KMS-11 (cell line): ENCODE results near the gene UPF1.

Source experiments
- H2AFZ ChIP-seq: fragments of 200-600 bp; sonication (generic); 2 replicates; pipeline ENCODE4 v1.6.1; 2016; ENCODE audit warnings: antibody characterized with exemption, mixed run types, low read depth
- H3K27ac ChIP-seq: fragments of 200-600 bp; sonication (generic); 2 replicates; pipeline ENCODE4 v1.6.1; 2016; ENCODE audit warnings: mild to moderate bottlenecking, mixed run types
- H3K27me3 ChIP-seq: fragments of 200-600 bp; sonication (generic); 2 replicates; pipeline ENCODE4 v1.6.1; 2017; ENCODE audit warnings: mild to moderate bottlenecking, low read depth, mixed run types, moderate library complexity; ENCODE audit not compliant: insufficient read depth
- H3K36me3 ChIP-seq: fragments of 200-600 bp; sonication (generic); 2 replicates; pipeline ENCODE4 v1.6.1; 2017; ENCODE audit warnings: mild to moderate bottlenecking, mixed run types; ENCODE audit not compliant: insufficient read depth
- H3K4me1 ChIP-seq: fragments of 200-600 bp; sonication (generic); 2 replicates; pipeline ENCODE4 v1.6.1; 2016; ENCODE audit warnings: mild to moderate bottlenecking, low read depth, mixed run types; ENCODE audit not compliant: poor library complexity, severe bottlenecking
- H3K4me2 ChIP-seq: fragments of 200-600 bp; sonication (generic); 2 replicates; pipeline ENCODE4 v1.7.0; 2016; ENCODE audit warnings: mild to moderate bottlenecking, mixed run types
- H3K4me3 ChIP-seq: fragments of 200-600 bp; sonication (generic); IDR thresholded peaks from 2 replicates; pipeline ENCODE4 v1.6.1; 2017; ENCODE audit warnings: low read depth, low read length, mixed read lengths; ENCODE audit not compliant: insufficient read depth
- H3K79me2 ChIP-seq: fragments of 200-600 bp; sonication (generic); 2 replicates; pipeline ENCODE4 v1.6.1; 2016; ENCODE audit warnings: low read depth, mixed run types; ENCODE audit not compliant: insufficient read depth
- H3K9ac ChIP-seq: fragments of 200-600 bp; sonication (generic); 2 replicates; pipeline ENCODE4 v1.6.1; 2016; ENCODE audit warnings: mild to moderate bottlenecking, mixed run types
- H4K20me1 ChIP-seq: fragments of 200-600 bp; sonication (generic); 2 replicates; pipeline ENCODE4 v1.6.1; 2016; ENCODE audit warnings: mild to moderate bottlenecking, mixed run types; ENCODE audit not compliant: insufficient read depth
- TF ChIP-seq, protein P1 (sequence below): fragments of 200-600 bp; sonication (generic); conservative IDR thresholded peaks from 2 replicates; pipeline ENCODE4 v1.6.1; 2017; ENCODE audit warnings: low read depth, mild to moderate bottlenecking, antibody characterized with exemption, low read length, moderate library complexity, mixed read lengths

The UPF1 gene

GRCh38 chr19:18848878-18849661, 17.3 kb downstream of the UPF1 start:
- H3K4me1 ChIP-seq, result peaks cover 61% of the 10 kb centered on the region
- peak overlapping the region; percentile 33; the same call in 1 of the 2 replicates for H3K4me2 ChIP-seq
- TF ChIP-seq, protein P1, sequence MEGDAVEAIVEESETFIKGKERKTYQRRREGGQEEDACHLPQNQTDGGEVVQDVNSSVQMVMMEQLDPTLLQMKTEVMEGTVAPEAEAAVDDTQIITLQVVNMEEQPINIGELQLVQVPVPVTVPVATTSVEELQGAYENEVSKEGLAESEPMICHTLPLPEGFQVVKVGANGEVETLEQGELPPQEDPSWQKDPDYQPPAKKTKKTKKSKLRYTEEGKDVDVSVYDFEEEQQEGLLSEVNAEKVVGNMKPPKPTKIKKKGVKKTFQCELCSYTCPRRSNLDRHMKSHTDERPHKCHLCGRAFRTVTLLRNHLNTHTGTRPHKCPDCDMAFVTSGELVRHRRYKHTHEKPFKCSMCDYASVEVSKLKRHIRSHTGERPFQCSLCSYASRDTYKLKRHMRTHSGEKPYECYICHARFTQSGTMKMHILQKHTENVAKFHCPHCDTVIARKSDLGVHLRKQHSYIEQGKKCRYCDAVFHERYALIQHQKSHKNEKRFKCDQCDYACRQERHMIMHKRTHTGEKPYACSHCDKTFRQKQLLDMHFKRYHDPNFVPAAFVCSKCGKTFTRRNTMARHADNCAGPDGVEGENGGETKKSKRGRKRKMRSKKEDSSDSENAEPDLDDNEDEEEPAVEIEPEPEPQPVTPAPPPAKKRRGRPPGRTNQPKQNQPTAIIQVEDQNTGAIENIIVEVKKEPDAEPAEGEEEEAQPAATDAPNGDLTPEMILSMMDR, result no peak
- no peak overlapping the region for H2AFZ ChIP-seq
- peaks cover 55% of the 10 kb centered on the region for H3K79me2 ChIP-seq
- H3K4me3 ChIP-seq, result no peak overlapping the region
- no peak overlapping the region for H3K27ac ChIP-seq
- peaks cover 57% of the 10 kb centered on the region for H4K20me1 ChIP-seq
- H3K36me3 ChIP-seq, result no peaks in the 10 kb centered on the region; the same call in 1 of the 2 replicates
- no peaks in the 10 kb centered on the region for H3K27me3 ChIP-seq
- no peak overlapping the region for H3K9ac ChIP-seq

DNA sequence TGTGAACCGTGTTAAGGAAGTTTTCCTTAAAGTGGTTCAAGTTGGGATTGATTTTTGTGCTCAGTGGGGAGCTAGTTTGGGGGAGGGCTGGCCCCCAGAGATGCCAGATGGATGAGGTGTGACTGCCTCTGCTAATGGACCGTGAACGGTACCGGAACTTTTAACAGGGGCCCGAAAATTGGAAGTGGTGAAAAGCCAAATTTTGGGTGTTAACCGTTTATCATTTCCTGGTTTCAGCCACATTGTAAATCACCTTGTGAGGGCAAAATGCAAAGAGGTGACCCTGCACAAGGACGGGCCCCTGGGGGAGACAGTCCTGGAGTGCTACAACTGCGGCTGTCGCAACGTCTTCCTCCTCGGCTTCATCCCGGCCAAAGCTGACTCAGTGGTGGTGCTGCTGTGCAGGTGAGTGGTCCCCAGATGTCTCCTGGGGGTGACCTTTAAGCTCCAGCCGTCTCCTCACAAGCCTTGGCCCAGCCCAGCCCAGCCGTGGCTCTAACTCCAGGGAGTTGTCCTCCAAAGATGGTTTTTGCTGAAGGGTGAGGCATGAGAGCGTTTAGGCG, 18.2 kb downstream of the UPF1 start:
- no peaks in the 10 kb centered on the region; the same call in 1 of the 2 replicates for H3K36me3 ChIP-seq
- peaks cover 46% of the 10 kb centered on the region for H3K79me2 ChIP-seq
- no peak overlapping the region for H3K27ac ChIP-seq
- H3K4me1 ChIP-seq, result peaks cover 53% of the 10 kb centered on the region
- TF ChIP-seq, protein P1, result no peak
- no peak overlapping the region for H3K4me3 ChIP-seq
- no peak overlapping the region for H2AFZ ChIP-seq
- no peaks in the 10 kb centered on the region for H3K27me3 ChIP-seq
- no peak overlapping the region for H3K9ac ChIP-seq
- H4K20me1 ChIP-seq, result peaks cover 49% of the 10 kb centered on the region
- H3K4me2 ChIP-seq, result peak overlapping the region; percentile 33; the same call in 1 of the 2 replicates

DNA sequence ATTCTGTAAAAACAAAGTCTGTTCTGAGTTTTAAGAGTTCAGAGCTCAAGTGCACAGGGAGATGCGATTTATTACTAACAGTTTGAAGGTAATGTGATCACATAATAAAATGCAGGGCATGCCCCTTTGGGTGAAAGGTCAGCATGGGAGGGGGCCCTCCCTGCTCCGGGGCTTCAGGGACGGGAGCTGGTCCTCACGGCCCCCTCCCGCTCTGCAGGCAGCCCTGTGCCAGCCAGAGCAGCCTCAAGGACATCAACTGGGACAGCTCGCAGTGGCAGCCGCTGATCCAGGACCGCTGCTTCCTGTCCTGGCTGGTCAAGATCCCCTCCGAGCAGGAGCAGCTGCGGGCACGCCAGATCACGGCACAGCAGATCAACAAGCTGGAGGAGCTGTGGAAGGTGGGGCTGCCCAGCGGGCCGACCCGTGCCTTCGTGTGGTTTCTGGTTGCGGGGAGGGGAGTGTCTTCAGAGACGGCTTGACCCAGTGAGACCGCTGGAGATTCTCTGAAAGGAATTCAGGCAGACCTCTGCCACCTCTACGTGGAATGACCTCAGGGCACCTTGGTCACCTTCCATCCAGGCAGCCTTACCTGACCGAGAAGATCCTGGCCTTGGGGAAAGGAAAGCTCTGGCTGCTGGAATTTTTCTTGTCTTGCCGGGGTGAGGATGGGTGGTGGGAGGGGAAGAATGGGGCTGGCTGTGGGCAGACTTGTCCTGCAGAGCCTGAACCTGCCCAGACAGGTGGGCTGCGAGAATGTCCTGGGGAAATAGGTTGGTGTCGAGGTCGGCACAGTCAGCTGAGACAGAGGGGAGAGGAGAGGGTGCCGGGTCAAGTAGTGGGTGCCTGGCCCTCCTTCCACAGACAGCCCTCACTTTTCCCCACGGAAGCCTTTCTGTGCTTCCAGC, 19.0 kb downstream of the UPF1 start:
- Histone ChIP-seq H3K4me1 (peaks cover 45% of the 10 kb centered on the region), H3K4me3 (no peak overlapping the region), H3K79me2 (peaks cover 38% of the 10 kb centered on the region; the same call in 1 of the 2 replicates), H3K27ac (no peak overlapping the region), H4K20me1 (peaks cover 41% of the 10 kb centered on the region), H3K27me3 (no peaks in the 10 kb centered on the region), H2AFZ (no peak overlapping the region), H3K36me3 (no peaks in the 10 kb centered on the region; the same call in 1 of the 2 replicates), H3K9ac (no peak overlapping the region), H3K4me2 (no peak overlapping the region)
- TF ChIP-seq, protein P1, result no peak

DNA sequence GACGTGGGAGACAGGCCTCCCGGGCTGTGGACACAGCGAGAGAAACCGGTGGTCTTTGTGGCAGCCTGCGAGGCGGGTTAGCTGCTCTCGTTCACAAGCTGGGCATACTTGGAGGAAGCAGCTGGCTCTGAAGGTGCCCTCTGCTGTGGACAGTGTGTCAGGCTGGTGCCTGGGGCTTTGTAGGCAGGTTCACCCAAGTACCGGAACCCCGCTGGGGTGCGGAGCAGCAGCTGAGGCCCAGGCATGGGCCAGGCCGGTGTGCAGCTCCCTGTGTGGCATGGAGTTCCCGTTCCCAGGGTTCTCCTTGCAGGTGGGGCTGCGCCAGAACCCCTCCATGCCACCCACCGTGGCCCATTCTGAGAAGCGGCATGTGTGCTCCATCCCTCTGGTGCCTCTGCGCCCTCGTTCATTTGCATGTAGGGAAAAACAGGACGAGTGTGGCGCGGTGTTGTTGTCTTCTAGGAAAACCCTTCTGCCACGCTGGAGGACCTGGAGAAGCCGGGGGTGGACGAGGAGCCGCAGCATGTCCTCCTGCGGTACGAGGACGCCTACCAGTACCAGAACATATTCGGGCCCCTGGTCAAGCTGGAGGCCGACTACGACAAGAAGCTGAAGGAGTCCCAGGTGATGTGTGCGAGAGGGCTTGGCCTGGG, 20.0 kb downstream of the UPF1 start:
- TF ChIP-seq, protein P1, result no peak
- Histone ChIP-seq H3K27me3 (no peaks in the 10 kb centered on the region), H3K4me1 (peaks cover 36% of the 10 kb centered on the region), H2AFZ (no peak overlapping the region), H3K9ac (no peak overlapping the region), H3K4me2 (no peak overlapping the region), H3K27ac (no peak overlapping the region), H3K79me2 (peaks cover 28% of the 10 kb centered on the region; the same call in 1 of the 2 replicates), H3K4me3 (no peak overlapping the region), H4K20me1 (peaks cover 34% of the 10 kb centered on the region), H3K36me3 (no peaks in the 10 kb centered on the region; the same call in 1 of the 2 replicates)
